ENCODE measurements around the gene PLSCR5.

Gene PLSCR5

GRCh38 chr3:146543461-146544001 is 61.6 kb downstream of the PLSCR5 start:
- DNase-seq: no peak

GRCh38 chr3:146542978-146543377 is 62.2 kb downstream of the PLSCR5 start:
- no peak for DNase-seq

- DNase-seq: no peak
These were observed 63.0 kb downstream of the PLSCR5 start for GRCh38 chr3:146542179-146542578.

GRCh38 chr3:146540978-146541377 is 64.2 kb downstream of the PLSCR5 start:
- no peak for DNase-seq

GRCh38 chr3:146540236-146540635 is 64.9 kb downstream of the PLSCR5 start:
- DNase-seq: no peak

GRCh38 chr3:146539315-146539714 is 65.8 kb downstream of the PLSCR5 start:
- no peak for DNase-seq

- DNase-seq: no peak
These were observed 67.5 kb downstream of the PLSCR5 start for GRCh38 chr3:146537603-146538002.

- no peak for DNase-seq
These were observed 68.5 kb downstream of the PLSCR5 start for GRCh38 chr3:146536681-146537080.
